GM18498 (cell line): Measurements from ENCODE around the gene WDR64.
A peak's percentile ranks its signal among the peaks of the same experiment; 100 is the strongest.
"Not testable (repeated sequence)": the region's sequence is repeated elsewhere in the genome, so short reads cannot be mapped to it uniquely, and the experiment has no call there.

Source experiments
- ATAC-seq: cut with Tn5 transposase; IDR thresholded peaks from one replicate; pipeline ENCODE4 v1.9.1; 2021; ENCODE audit warnings: mild to moderate bottlenecking, moderate library complexity; ENCODE audit not compliant: unreplicated experiment

The WDR64 gene

DNA sequence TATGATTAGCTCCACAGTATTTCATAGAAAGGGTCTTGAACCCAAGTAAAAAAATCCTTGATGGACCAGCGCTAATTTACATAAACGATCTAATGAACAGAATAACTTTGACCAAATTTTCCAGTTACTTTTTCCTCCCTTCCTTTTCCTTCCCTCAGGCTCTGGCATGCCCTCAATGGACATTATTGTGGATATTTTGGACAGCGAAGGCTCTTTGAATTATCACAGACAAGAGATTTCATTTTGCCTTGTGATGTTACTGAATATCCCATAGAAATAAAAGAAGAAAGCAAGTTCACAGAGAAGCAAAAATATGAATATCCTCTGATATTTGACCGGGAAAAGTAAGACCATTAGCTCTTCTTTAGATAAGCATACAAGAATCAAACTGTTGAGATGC lies 135.6 kb downstream of the WDR64 start:
- ATAC-seq, result no peak

DNA sequence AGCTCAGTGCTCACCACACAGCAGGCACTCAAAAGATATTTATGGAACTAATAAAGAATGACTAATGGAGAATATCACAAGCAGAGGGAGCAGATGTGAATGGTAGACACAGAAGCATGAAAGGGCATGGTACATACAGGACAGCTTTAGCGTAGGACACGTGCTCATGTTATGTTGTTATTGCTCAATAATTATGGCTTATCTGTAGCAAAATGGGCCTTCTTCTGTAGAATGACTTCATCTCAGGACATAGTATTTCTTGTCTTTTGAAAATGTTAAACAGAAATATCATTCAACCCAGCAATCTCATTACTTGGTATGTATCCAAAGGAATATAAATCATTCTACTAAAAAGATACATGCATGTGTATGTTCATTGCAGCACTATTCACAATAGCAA lies 137.0 kb downstream of the WDR64 start:
- no peak for ATAC-seq

DNA sequence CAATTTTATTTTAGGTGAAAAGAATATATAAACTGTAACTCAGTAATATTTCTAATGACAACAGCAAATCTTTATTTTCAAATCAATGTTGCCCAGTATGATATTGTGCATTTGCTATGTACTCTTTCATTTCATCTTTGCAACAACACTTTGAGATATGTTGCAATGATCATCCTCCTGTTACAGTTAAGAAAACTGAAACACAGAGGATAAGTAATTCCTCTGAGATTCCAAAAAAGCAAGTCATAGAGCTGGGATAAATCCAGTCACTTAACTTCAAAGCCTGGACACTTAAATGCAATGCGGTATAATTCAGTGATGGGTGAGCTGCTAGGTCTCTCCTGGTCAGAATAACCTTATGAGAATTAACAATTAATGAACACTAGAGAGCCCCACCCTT lies 147.3 kb downstream of the WDR64 start:
- no peak for ATAC-seq

DNA sequence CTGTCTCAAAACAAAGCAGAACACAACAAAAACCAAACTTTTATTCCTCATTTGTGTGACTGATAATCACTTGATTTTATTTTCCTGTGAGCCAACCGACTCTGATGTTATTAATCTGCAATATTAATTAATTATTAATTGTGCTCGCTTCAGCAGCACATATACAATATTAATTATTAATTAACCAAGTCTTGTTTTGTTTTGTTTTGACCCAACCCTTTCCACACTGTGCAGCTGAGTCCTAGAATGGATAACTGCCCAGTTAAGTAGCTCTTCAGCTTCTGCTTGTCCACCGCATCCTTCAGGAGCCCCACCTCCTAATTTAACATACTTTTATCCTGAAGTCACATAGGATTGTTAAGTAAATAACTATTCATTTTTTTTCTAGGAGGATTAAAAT lies 148.6 kb downstream of the WDR64 start:
- no peak for ATAC-seq

DNA sequence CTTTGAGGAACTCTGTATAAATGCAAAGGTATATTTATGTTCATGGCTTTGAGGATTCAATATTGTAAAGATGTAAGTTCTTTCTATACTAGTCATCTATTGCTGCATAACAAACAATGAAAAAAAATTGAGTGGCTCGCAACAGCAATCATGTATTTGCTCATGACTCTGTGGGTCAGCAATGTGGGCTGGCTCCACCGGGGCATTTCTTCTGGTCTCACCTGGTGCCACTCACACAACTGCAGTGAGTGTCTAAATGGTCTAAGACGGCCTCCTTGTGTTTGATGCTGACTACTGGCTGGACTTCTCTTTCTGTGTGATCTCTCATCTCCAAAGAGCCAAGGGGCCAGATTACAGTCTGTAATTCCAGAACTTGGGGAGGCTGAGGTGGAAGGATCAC lies 150.8 kb downstream of the WDR64 start:
- no peak for ATAC-seq

DNA sequence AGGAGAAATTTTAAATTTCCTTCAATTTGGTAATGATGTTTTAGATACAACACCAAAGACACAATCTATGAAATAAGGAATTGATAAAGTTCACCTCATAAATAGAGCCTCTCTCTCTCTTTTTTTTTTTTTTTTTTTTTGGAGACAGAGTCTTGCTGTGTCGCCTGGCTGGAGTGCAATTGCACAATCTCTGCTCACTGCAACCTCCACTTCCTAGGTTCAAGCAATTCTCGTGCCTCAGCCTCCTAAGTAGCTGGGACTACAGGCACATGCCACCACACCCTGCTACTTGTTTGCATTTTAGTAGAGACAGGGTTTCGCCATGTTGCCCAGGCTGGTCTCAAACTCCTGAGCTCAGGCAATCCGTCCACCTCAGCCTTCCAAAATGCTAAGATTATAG lies 152.6 kb downstream of the WDR64 start:
- not testable (repeated sequence) for ATAC-seq

DNA sequence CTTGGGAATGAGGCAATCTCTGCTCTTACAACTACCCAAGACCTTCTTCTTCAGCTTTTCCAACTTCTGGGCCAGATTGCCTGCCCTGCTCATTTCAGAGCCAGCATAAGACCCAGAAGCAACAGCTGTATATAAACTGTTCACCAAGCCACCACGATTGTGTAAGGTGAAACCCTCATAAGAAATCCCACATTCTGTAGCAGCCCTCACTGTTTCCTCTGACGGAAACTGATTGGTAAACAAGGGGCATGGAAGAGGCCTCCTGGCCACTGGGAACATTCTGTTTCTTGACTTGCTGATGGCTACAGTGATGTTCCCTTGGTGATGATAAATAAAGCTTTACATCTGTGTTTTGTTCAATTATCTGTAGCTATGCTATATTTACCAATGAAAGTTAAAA lies 156.2 kb downstream of the WDR64 start:
- no peak for ATAC-seq

DNA sequence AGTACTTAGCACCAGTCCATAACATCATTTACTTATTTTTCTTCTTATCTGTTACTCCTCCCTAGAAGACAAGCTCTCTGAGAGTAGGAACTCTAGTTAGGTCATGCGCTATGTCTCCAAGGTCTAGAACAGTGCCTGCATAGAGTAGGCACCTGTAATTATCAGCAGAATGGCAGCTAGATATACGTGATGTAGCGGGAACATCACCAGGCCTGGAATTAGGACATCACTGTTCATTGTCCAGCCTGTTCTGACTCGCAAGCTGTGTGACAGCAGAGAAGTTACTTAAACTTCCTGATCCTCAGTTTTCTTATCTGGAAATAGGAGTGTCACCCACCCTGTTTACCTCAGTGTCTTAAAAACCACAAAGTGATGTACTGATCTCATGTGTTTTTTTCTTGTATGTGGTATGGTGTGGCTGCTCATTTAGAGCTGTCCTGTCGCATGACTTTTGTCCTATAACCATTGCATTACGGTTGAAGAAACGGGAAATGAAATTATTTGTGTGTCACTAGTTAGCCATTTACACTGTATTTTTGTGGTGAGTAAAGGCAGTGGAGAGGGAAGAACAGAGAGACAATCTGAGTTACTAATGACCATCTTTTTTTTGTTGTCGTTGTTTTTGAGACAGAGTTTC lies 158.8 kb downstream of the WDR64 start:
- peak; percentile 85 for ATAC-seq

DNA sequence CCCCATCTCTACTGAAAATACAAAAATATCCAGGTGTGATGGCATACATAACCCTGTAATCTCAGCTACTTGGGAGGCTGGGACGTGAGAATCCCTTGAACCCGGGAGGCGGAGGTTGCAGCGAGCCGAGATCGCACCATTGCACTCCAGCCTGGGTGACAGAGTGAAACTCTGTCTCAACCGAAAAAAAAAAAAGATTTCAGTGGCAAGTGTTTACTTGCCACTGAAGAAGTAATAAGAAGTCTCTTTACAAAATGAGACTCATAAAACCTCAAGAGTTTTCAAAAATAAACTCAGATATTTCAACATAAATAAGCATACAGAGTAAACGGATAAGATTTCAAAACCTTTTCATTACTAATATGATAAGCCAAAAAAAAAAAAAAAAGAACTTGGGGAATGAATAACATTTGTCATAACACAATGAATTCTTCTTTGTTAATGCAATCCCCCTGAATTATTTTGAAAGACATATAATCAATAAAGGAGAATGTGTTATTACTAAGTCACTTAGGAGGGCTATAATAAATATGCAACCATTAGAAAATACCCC lies 161.8 kb downstream of the WDR64 start:
- ATAC-seq, result no peak

DNA sequence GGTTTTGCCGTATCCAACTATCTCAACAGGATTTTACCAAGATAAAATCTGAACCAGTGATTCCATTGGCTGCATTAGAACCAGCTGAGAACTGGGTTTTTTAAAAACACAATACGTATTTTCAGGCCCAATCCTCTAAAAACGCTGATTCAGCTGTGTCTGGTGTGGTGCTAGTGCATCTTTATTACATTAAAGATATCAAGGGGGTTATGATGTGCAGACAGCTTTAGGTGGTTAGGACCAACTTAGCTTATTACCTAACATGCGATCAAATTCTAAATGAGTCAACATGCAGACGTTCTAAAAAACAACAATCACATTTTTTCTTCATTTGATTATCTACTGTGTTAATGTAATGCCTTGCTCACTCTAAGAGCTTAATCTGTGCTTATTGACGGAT lies 163.9 kb downstream of the WDR64 start:
- ATAC-seq, result no peak

DNA sequence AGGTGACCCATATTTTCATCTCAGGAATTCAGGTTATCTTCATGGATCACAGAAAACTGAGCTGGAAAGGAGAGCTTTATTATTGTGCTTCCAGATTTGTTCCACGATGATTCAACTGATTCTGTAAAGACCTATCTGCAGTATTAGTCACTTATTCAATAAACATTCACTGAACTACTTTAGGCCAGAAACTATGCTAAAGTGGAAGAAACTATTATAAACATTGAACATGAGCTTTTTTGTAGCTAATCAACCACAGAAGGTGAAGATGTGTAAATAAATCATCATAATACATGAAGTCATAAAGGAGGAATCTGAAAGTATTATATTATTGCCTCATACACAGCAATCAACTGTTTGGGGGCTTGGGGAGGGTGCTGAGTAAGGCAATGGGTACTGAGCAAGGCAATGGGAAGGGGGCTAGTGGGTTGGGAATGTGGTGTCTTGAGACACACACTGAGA lies 165.3 kb downstream of the WDR64 start:
- ATAC-seq, result no peak

DNA sequence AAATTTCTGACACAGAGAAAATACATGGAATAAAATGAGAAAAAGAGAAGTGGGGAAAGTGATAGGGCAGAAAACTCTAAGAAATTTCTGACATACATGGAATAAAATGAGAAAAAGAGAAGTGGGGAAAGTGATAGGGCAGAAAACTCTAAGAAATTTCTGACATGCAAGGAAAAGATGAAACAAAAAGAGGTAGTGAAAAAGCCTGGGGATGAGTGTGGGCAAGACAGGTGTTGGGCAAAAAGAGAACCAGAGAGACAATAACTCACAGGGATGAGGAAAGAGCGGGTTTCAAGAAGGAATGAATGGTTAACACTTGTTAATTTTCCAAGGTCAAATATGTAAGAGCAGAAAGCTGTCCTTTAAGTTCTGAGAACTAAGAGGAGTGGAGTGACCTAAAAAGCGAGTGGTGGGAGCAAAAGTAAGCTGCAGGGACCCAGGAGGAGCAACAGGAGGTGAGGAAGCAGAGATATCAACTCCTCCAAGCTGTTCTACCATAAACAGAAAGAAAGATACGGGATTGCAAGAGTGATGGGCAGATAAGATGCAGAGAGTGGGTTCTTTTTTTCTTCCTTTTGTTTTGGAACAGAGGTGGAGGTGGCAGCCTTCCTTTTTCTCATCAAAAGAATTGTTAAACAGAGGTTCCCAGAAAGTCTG lies 166.0 kb downstream of the WDR64 start:
- ATAC-seq, result no peak

DNA sequence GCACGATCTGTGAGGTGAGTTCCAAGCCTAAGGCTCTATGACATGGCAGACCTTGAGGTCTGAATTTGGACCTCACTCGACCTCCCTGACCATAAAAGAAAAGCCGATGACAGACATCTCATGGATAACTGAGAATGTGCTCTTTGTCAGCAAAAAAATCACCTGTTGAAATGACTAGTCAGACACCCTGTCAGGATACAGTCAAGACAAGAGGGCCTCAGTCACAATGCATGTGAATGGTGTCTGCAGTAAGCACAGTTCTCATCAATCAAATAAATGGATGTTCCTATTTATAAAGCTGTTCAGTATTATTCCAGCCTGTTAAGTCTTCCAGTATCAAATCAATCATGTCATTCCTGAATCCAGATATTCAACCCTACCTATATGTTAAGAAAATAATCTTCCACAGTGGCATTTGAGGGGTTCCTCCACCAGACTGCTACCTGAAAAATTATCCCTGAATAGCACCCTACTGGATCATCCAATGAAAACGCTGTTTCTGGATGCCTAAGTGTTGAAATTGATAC lies 167.3 kb downstream of the WDR64 start:
- no peak for ATAC-seq

DNA sequence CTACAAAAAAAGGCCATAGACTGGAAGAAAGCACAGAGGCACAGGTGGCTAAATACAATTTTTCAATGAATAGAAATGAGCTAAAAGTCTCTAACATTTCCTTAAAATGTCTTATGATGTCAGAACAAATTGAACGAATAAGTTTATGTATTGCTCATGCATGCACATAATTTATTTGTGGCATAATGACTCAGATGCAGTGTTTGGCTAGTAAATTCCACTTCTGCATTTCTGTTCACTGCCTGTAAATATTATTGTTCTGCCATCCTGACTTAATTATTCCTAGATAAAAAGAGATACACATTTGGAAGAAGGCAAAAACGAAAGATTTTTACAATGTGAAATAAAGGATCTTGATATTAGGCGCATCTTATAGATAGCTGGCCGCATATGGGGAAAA lies 169.3 kb downstream of the WDR64 start:
- ATAC-seq, result no peak

DNA sequence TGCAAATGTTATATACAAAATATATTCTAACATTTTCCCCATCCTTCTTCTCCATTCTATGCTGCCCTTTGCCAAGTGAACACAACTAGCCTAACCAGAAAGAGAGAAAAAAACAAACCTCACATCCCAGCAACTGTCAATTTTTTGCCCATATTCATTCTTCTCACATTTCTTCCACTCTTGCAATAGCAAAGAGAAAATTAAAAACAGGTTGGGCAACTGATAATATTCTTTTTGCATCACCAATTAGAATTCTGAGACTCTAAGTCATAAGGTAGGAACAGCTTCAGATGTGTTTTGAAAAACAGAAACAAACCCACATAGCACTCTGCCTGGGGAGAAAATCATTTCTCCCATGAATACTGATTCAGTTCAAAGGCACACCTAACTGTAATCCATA lies 170.8 kb downstream of the WDR64 start:
- ATAC-seq, result no peak

DNA sequence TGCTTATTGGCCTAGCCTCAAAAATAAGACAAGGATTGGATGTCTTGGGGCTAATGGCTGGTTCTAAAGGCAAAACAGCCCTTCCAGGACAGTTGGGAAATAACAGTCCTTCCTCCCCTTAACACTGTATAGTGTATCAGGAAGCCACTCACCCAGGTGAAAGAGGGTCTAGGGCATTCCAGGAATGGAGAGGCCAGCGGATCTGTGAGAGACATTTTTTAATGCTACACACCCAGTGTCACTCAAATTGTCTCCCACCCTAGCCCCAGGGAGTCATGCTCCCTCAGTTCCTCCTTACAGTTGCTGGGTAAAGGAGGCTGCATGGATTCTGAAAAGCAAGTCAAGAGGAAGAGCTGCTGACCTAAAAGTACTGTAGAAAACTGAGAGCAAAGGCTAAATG lies 171.8 kb downstream of the WDR64 start:
- ATAC-seq, result no peak

DNA sequence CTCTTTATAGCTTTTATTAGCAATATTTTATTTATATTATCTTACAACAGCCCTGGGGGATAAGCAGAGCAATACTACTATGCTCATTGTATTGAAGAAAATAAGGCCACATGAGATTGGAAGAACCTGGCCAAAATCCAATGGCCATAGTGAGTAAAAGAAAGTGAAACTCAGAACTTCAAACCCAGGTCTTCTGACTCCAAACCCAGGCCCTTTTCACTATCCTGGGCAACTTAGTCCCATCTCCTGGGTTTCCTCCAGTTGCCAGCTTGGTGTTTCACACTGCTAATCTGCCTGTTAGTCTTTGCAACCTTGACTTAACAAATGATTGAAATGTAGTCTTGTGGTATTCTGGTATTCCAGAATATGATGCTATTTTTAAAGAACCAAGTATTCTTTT lies 173.5 kb downstream of the WDR64 start:
- ATAC-seq, result no peak

DNA sequence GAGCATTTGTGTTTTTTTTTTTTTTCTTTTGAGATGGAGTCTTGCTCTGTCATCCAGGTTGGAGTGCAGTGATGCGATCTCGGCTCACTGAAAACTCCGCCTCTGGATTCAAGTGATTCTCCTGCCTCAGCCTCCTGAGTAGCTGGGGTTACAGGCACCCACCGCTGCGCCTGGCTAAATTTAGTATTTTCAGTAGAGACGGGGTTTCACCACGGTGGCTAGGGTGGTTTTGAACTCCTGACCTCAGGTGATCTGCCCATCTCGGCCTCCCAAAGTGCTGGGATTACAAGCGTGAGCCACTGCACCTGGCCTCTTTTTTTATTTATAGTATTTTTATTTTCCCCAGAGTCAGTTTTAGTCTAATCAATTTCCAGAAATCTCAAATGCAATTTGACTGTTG lies 174.5 kb downstream of the WDR64 start:
- not testable (repeated sequence) for ATAC-seq

DNA sequence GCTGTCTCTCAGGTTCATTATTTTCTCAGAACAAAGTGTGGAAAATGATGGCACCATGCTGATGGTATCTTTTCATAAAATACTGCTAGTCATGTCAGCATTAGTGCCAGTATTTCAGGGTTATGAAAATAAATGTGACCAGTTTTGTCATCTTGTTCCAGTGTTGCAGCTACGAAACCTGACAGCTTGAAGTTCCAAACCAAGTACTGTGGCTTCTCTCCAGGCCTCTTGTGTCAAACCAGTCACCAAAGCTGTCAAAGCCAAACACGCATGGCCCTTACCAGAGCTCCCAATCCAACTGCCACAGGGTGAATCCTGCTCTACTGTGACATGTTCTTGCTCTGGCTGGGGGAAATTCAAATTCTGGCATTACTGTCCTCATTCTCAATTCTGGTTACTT lies 175.2 kb downstream of the WDR64 start:
- no peak for ATAC-seq

DNA sequence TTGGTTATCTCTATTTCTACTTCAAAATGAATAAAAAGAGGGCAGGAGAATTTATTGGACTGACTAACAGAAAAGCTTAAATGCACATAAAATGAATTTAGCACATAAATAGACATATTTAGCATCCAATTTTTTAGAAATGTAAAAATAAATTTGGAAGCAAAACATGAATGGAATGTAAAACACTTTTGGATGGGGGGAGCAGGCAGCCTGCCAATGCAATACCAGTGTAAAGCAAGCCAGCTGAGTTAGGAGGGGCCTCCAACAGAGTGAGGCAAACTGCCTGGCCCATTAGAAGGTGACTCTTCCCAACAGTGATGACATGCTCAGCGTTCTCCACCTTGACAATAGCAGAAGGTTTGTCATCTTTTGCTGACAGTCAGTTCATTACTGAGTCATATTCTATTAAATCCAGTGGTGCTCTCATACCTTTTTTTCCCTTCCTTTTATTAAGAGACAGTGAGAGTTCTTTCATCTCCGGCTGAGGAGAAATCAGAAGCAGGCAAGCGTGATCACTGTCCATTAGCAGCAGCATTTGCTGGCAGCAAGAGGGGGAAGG lies 176.5 kb downstream of the WDR64 start:
- ATAC-seq, result no peak

DNA sequence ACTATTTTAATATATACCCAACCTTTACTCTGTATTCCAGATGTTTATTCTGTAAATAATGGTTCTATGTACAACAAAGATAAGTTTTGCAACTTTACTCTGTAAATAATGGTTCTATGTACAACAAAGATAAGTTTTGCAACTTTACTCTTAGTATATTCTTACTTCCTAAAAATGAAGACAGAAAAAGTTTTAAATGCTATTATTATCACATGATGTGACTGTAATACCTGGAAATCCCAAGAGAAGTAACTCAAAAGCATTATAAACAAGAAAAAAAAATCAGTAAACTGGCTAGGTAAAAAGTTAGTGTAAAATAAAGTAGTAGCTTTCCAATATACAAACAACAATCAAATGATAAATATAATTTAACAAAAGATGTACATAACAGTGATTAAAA lies 177.4 kb downstream of the WDR64 start:
- ATAC-seq, result no peak

DNA sequence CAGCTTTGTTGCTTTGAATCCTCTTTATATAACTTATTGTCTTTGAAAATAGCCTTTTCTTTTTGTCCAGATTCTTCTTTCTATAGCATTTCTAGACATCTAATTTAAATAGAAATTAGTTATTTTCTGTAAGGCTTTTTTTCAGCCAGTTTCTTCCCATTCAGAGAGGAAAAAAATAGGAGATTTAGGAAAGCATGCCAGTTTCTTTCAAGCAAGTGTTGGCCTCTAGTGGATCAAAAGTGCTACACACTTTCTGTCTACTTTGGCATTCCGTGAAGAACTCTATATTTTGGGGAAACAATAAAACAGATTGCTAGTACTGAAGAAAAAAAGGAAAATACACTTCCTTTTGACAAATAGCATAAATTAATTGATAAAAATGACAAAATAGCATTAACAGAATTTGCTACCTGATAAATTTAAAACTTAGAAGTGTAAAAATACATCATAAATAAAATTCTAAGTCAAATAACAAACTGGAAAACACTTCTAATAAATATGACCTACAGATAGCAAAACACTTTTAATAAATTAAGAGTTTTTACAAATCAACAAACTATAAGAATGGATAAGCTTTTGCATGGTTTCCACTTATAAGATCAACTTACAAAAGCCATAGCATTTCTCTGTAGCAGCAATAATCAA lies 182.8 kb downstream of the WDR64 start:
- no peak for ATAC-seq
